ENCODE measurements around the gene NUFIP1. TPM values are rescaled to one million over a fixed set of nuclear protein-coding genes. Genes with fewer than 3 reads are reported as not detected.

The NUFIP1 gene
- total RNA-seq, 1 experiment from 2014 or later, result 12.2 TPM

DNA sequence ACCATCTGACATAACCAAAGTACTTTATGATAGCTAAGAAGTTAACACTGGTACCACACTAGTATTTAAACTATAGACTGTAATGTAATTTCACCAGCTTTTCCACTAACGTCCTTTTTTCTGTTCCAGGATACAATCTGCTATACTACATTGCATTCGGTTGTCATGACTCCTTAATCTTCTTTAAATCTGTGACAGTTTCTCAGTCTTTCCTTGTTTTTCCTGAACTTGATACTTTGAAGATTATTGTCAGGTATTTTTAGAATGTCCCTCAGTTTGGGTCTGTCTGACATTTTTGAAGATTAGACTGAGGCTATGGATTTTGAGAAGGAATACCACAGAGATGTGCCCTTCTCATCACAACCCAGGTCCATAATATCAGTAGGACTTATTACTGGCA is 36.6 kb downstream of the NUFIP1 start:
- Histone ChIP-seq H3K4me2 (ENCODE audit: low read length) (no peak overlapping the region), H3K79me2 (ENCODE audit: insufficient read depth, low read length) (peaks cover 10% of the 10 kb centered on the region), H3K9me2 (ENCODE audit: insufficient read depth) (no peaks in the 10 kb centered on the region), H3K9me3 (ENCODE audit: control insufficient read depth in 1 of 2, insufficient read depth in 1 of 2, low read depth in 1 of 2, low read length in 2 of 2) (no peaks in the 10 kb centered on the region), H4K20me1 (ENCODE audit: insufficient read depth) (no peaks in the 10 kb centered on the region), H3K4me1 (ENCODE audit: control insufficient read depth in 1 of 2, insufficient read depth in 2 of 2, low read length in 2 of 2) (0 out of 4 replicates have a peak, but pooled peaks cover 0 to 6% of the 10 kb centered on the region in 2 experiments), H3K27me3 (ENCODE audit: insufficient read depth, low read length) (no peaks in the 10 kb centered on the region), H3K36me3 (ENCODE audit: control insufficient read depth in 1 of 2, insufficient read depth in 2 of 2, low read length in 2 of 2) (peaks cover 0 to 3% of the 10 kb centered on the region in 2 experiments; a peak in 1 of 4 replicates), H2AFZ (ENCODE audit: low read depth, low read length, poor library complexity, severe bottlenecking) (no peak overlapping the region), H3K9ac (ENCODE audit: low read length) (no peak overlapping the region), H3K4me3 (replicated peaks in 1 of 2; ENCODE audit: low read depth in 1 of 2, low read length in 2 of 2) (no peak overlapping the region), H3K27ac (ENCODE audit: low read depth, low read length) (no peak overlapping the region)
- no TSS peak for BruUV-seq (replicated peaks)
- ATAC-seq (no peak), DNase-seq (ENCODE audit: low read depth, low spot score) (no peak)
- ChIA-PET CTCF (no interaction called here), POLR2A (no interaction called here), RAD21 (ENCODE audit: low non-redundant PET in 1 of 2, low total read pairs in 2 of 2, uncharacterized antibody in 2 of 2, unreplicated experiment in 2 of 2) (no interaction called here)
- intact Hi-C loops (cut with micrococcal nuclease), result no loop called here
- TF ChIP-seq EGR1 (IDR thresholded peaks at IDR 0.05; ENCODE audit: low read depth) (no peak), TCF7L2 (IDR thresholded peaks at IDR 0.05; ENCODE audit: borderline replicate concordance, extremely low read depth, insufficient read depth, insufficient read length) (no peak), CBX3 (IDR thresholded peaks at IDR 0.05; ENCODE audit: low read depth) (no peak)

DNA sequence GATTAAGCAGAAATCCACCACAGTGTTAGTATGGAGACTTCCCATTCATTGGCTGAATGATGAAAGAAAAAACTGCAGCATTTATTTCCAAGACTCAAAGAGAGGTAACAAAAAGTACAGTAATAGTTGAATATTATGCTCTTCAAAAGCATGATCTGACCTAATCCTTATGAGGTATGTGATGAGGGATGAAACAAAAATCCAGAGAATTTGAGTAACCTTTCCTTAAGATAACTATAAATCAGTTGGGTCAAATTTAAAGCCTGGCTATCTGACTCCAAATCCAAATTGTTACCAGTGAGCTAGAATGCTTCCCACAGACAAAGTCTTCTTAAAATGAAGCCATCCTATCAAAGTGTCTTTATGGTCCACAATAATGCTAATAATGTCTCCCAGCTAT is 38.1 kb downstream of the NUFIP1 start:
- Histone ChIP-seq H2AFZ (ENCODE audit: low read depth, low read length, poor library complexity, severe bottlenecking) (no peak overlapping the region), H3K27me3 (ENCODE audit: insufficient read depth, low read length) (no peaks in the 10 kb centered on the region), H3K27ac (ENCODE audit: low read depth, low read length) (no peak overlapping the region), H3K4me3 (replicated peaks in 1 of 2; ENCODE audit: low read depth in 1 of 2, low read length in 2 of 2) (no peak overlapping the region), H3K4me1 (ENCODE audit: control insufficient read depth in 1 of 2, insufficient read depth in 2 of 2, low read length in 2 of 2) (0 out of 4 replicates have a peak, but pooled peaks cover 0 to 6% of the 10 kb centered on the region in 2 experiments), H4K20me1 (ENCODE audit: insufficient read depth) (no peaks in the 10 kb centered on the region), H3K4me2 (ENCODE audit: low read length) (no peak overlapping the region), H3K9me2 (ENCODE audit: insufficient read depth) (no peaks in the 10 kb centered on the region), H3K9me3 (ENCODE audit: control insufficient read depth in 1 of 2, insufficient read depth in 1 of 2, low read depth in 1 of 2, low read length in 2 of 2) (no peaks in the 10 kb centered on the region), H3K36me3 (ENCODE audit: control insufficient read depth in 1 of 2, insufficient read depth in 2 of 2, low read length in 2 of 2) (peaks cover 0 to 3% of the 10 kb centered on the region in 2 experiments; a peak in 1 of 4 replicates), H3K9ac (ENCODE audit: low read length) (no peak overlapping the region), H3K79me2 (ENCODE audit: insufficient read depth, low read length) (peaks cover 4% of the 10 kb centered on the region; the same call in 1 of the 2 replicates)
- no peak for ATAC-seq
- ChIA-PET RAD21 (ENCODE audit: low non-redundant PET in 1 of 2, low total read pairs in 2 of 2, uncharacterized antibody in 2 of 2, unreplicated experiment in 2 of 2) (no interaction called here), CTCF (no interaction called here), POLR2A (no interaction called here)
- no TSS peak for BruUV-seq (replicated peaks)
- DNase-seq (ENCODE audit: low read depth, low spot score), result no peak
- intact Hi-C loops (cut with micrococcal nuclease), result no loop called here
- no peak for TF ChIP-seq FOSL1 (IDR thresholded peaks at IDR 0.05; ENCODE audit: low read depth)
- no peak for TF ChIP-seq EZH2phosphoT487 (IDR thresholded peaks at IDR 0.05; ENCODE audit: borderline replicate concordance)
- TF ChIP-seq SP1 (IDR thresholded peaks at IDR 0.05; ENCODE audit: low read depth), result no peak
- TF ChIP-seq, protein P1, sequence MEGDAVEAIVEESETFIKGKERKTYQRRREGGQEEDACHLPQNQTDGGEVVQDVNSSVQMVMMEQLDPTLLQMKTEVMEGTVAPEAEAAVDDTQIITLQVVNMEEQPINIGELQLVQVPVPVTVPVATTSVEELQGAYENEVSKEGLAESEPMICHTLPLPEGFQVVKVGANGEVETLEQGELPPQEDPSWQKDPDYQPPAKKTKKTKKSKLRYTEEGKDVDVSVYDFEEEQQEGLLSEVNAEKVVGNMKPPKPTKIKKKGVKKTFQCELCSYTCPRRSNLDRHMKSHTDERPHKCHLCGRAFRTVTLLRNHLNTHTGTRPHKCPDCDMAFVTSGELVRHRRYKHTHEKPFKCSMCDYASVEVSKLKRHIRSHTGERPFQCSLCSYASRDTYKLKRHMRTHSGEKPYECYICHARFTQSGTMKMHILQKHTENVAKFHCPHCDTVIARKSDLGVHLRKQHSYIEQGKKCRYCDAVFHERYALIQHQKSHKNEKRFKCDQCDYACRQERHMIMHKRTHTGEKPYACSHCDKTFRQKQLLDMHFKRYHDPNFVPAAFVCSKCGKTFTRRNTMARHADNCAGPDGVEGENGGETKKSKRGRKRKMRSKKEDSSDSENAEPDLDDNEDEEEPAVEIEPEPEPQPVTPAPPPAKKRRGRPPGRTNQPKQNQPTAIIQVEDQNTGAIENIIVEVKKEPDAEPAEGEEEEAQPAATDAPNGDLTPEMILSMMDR (IDR thresholded peaks at IDR 0.05 in 2 of 3, conservative IDR thresholded peaks at IDR 0.05 in 1 of 3; ENCODE audit: borderline replicate concordance in 1 of 3, insufficient read depth in 1 of 3, low read depth in 2 of 3, low read length in 2 of 3), result no peak
- TF ChIP-seq, protein P2, sequence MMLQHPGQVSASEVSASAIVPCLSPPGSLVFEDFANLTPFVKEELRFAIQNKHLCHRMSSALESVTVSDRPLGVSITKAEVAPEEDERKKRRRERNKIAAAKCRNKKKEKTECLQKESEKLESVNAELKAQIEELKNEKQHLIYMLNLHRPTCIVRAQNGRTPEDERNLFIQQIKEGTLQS (IDR thresholded peaks at IDR 0.05), result no peak
- no peak for TF ChIP-seq SRF (IDR thresholded peaks at IDR 0.05; ENCODE audit: low read depth)
- TF ChIP-seq SIN3A (IDR thresholded peaks at IDR 0.05; ENCODE audit: low read depth), result no peak
- TF ChIP-seq TCF7L2 (IDR thresholded peaks at IDR 0.05; ENCODE audit: borderline replicate concordance, extremely low read depth, insufficient read depth, insufficient read length), result no peak
- TF ChIP-seq, protein P3, sequence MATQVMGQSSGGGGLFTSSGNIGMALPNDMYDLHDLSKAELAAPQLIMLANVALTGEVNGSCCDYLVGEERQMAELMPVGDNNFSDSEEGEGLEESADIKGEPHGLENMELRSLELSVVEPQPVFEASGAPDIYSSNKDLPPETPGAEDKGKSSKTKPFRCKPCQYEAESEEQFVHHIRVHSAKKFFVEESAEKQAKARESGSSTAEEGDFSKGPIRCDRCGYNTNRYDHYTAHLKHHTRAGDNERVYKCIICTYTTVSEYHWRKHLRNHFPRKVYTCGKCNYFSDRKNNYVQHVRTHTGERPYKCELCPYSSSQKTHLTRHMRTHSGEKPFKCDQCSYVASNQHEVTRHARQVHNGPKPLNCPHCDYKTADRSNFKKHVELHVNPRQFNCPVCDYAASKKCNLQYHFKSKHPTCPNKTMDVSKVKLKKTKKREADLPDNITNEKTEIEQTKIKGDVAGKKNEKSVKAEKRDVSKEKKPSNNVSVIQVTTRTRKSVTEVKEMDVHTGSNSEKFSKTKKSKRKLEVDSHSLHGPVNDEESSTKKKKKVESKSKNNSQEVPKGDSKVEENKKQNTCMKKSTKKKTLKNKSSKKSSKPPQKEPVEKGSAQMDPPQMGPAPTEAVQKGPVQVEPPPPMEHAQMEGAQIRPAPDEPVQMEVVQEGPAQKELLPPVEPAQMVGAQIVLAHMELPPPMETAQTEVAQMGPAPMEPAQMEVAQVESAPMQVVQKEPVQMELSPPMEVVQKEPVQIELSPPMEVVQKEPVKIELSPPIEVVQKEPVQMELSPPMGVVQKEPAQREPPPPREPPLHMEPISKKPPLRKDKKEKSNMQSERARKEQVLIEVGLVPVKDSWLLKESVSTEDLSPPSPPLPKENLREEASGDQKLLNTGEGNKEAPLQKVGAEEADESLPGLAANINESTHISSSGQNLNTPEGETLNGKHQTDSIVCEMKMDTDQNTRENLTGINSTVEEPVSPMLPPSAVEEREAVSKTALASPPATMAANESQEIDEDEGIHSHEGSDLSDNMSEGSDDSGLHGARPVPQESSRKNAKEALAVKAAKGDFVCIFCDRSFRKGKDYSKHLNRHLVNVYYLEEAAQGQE (IDR thresholded peaks at IDR 0.05; ENCODE audit: low read depth), result no peak
- TF ChIP-seq RAD21 (IDR thresholded peaks at IDR 0.05; ENCODE audit: low read depth), result no peak
- no peak for TF ChIP-seq YY1 (IDR thresholded peaks at IDR 0.05; ENCODE audit: extremely low read depth, insufficient replicate concordance, low read depth, low read length)
- TF ChIP-seq JUND (IDR thresholded peaks at IDR 0.05), result no peak
- TF ChIP-seq, protein P4, sequence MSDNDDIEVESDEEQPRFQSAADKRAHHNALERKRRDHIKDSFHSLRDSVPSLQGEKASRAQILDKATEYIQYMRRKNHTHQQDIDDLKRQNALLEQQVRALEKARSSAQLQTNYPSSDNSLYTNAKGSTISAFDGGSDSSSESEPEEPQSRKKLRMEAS (IDR thresholded peaks at IDR 0.05), result no peak
- no peak for TF ChIP-seq EZH2 (IDR thresholded peaks at IDR 0.05)

Data from HCT116 (cell line).